CD14-positive monocyte (primary cell): Measurements from ENCODE around the gene CERS2. TPM values are rescaled to one million over a fixed set of nuclear protein-coding genes. Genes with fewer than 3 reads are reported as not detected.
A peak's percentile ranks its signal among the peaks of the same experiment; 100 is the strongest.

Experiments used
- DNase-seq, 3 donors: peaks; one replicate each; pipeline ENCODE4 v3.0.0-alpha.2; 2011 to 2022
- H2AFZ ChIP-seq: 2 replicates; pipeline ENCODE4 v1.6.0; 2012; ENCODE audit warnings: mild to moderate bottlenecking, low read depth, low read length, inconsistent platforms; ENCODE audit not compliant: insufficient read depth, poor library complexity, severe bottlenecking
- H3K27ac ChIP-seq, 2 donors: 1 replicate in 1 of 2; 2 replicates in 1 of 2; pipeline ENCODE4 v1.5.1; 2012 to 2013; ENCODE audit warnings: low read length in 2 of 2, control low read depth in 1 of 2, inconsistent platforms in 1 of 2, low read depth in 1 of 2, mild to moderate bottlenecking in 1 of 2
- H3K27me3 ChIP-seq, 2 donors: one replicate each; pipeline versions ENCODE4 v1.6.0 to v1.6.1; 2011 to 2013; ENCODE audit warnings: low read length in 2 of 2; ENCODE audit not compliant: control insufficient read depth in 2 of 2, insufficient read depth in 2 of 2
- H3K36me3 ChIP-seq, 2 donors: replicated peaks in 1 of 2; 1 replicate in 1 of 2; 2 replicates in 1 of 2; pipeline versions ENCODE4 v1.5.1 to v1.6.1; 2012 to 2013; ENCODE audit warnings: low read length in 2 of 2, control low read depth in 1 of 2, inconsistent platforms in 1 of 2, mild to moderate bottlenecking in 1 of 2; ENCODE audit not compliant: insufficient read depth in 2 of 2, control insufficient read depth in 1 of 2
- H3K4me1 ChIP-seq, 2 donors: 1 replicate in 1 of 2; 2 replicates in 1 of 2; pipeline versions ENCODE4 v1.5.1 to v1.6.1; 2012 to 2013; ENCODE audit warnings: low read length in 2 of 2, control low read depth in 1 of 2, inconsistent platforms in 1 of 2, mild to moderate bottlenecking in 1 of 2, moderate library complexity in 1 of 2; ENCODE audit not compliant: insufficient read depth in 2 of 2, control insufficient read depth in 1 of 2
- H3K4me2 ChIP-seq: replicated peaks from 2 replicates; pipeline ENCODE3; 2012; ENCODE audit warnings: low read length, moderate library complexity, mild to moderate bottlenecking; ENCODE audit not compliant: poor library complexity, severe bottlenecking; ENCODE audit errors: extremely low read depth
- H3K4me3 ChIP-seq, 3 experiments: fragments of 200-600 bp in 1 of 3; sonication (generic) in 1 of 3; replicated peaks in 1 of 3; 1 replicate in 2 of 3; 2 replicates in 1 of 3; pipeline ENCODE4 v1.5.1; 2011 to 2013; ENCODE audit warnings: low read length in 3 of 3, mild to moderate bottlenecking in 3 of 3, control low read depth in 2 of 3, low read depth in 2 of 3, inconsistent platforms in 1 of 3, moderate library complexity in 1 of 3
- H3K79me2 ChIP-seq: 2 replicates; pipeline ENCODE4 v1.6.0; 2012; ENCODE audit warnings: mild to moderate bottlenecking, control low read depth, inconsistent platforms, low read length, moderate library complexity; ENCODE audit not compliant: insufficient read depth
- H3K9ac ChIP-seq: 2 replicates; pipeline ENCODE4 v1.6.0; 2017; ENCODE audit warnings: low read length, mild to moderate bottlenecking; ENCODE audit not compliant: insufficient read depth, poor library complexity, severe bottlenecking
- H3K9me3 ChIP-seq, 2 donors: replicated peaks in 1 of 2; 1 replicate in 1 of 2; 2 replicates in 1 of 2; pipeline versions ENCODE4 v1.5.1 to v1.6.1; 2012 to 2013; ENCODE audit warnings: low read length in 2 of 2, control low read depth in 1 of 2; ENCODE audit not compliant: control insufficient read depth in 1 of 2, insufficient read depth in 1 of 2
- H4K20me1 ChIP-seq: 2 replicates; pipeline ENCODE4 v1.6.0; 2012; ENCODE audit warnings: mild to moderate bottlenecking, low read length, control low read depth, moderate library complexity; ENCODE audit not compliant: insufficient read depth
- H3K27ac Mint-ChIP-seq, 7 donors: one replicate each; pipeline ENCODE4 v1.8.0; 2020; ENCODE audit warnings: mild to moderate bottlenecking in 7 of 7, mixed read lengths in 7 of 7, moderate library complexity in 6 of 7, inconsistent platforms in 2 of 7
- H3K27me3 Mint-ChIP-seq, 3 donors: one replicate each; pipeline ENCODE4 v1.8.0; 2021 to 2022; ENCODE audit warnings: low read depth in 3 of 3, mild to moderate bottlenecking in 3 of 3, mixed read lengths in 3 of 3, moderate library complexity in 3 of 3, inconsistent platforms in 1 of 3
- H3K36me3 Mint-ChIP-seq, 2 donors: one replicate each; pipeline ENCODE4 v1.8.0; 2020; ENCODE audit warnings: mixed read lengths in 2 of 2, inconsistent platforms in 1 of 2, mild to moderate bottlenecking in 1 of 2
- H3K4me1 Mint-ChIP-seq: one replicate; pipeline ENCODE4 v1.8.0; 2020; ENCODE audit warnings: mild to moderate bottlenecking, mixed read lengths
- H3K4me3 Mint-ChIP-seq, 2 donors: one replicate each; pipeline ENCODE4 v1.8.0; 2020; ENCODE audit warnings: mild to moderate bottlenecking in 2 of 2, mixed read lengths in 2 of 2, moderate library complexity in 1 of 2
- H3K9me3 Mint-ChIP-seq, 7 donors: one replicate each; pipeline ENCODE4 v1.8.0; 2020 to 2022; ENCODE audit warnings: mixed read lengths in 7 of 7, mild to moderate bottlenecking in 6 of 7, moderate library complexity in 6 of 7, inconsistent platforms in 2 of 7
- CTCF ChIP-seq: fragments of 200-600 bp; IDR thresholded peaks from one replicate; pipeline ENCODE4 v1.8.0; 2022; ENCODE audit warnings: antibody characterized with exemption, mild to moderate bottlenecking
- WGBS: methylation state at CpG from one replicate; pipeline ENCODE4 v1.1.5; 2013; ENCODE audit warnings: missing lambda C conversion rate; ENCODE audit not compliant: insufficient coverage; 5-methylcytosine and 5-hydroxymethylcytosine counted together
- intact Hi-C, 2 donors: fragments of 100-400 bp; cut with micrococcal nuclease; formaldehyde crosslinking; loops; one replicate each; pipeline versions ENCODE4 v1.15.0 to v1.15.1; 2023
- polyA plus RNA-seq, 3 donors: library from polyadenylated mRNA; depleted of rRNA in 1 of 3; unstranded in 2 of 3; stranded (reverse) in 1 of 3; fragments of 300-500 nt in 2 of 3; fragments of >200 nt in 1 of 3; fragmentation: Illumina TruSeq in 2 of 3; gene quantifications; 1 replicate in 2 of 3; 2 replicates in 1 of 3; pipeline ENCODE4 v1.2.3, GENCODE V29; 2012 to 2021

Gene CERS2
- polyA plus RNA-seq, 3 donors: 152 to 224 (median 200) TPM

- no peak overlapping the region for H3K27ac ChIP-seq
- TF ChIP-seq CTCF: no peak
- H3K9me3 ChIP-seq: no peaks in the 10 kb centered on the region
- no peaks in the 10 kb centered on the region for H3K79me2 ChIP-seq
- H3K36me3 ChIP-seq: no peaks in the 10 kb centered on the region
- no CpG with 5 or more reads among the region's 7 CpGs for WGBS
- Mint-ChIP-seq H3K27ac (no peak overlapping the region), H3K4me3 (no peak overlapping the region), H3K27me3 (peaks cover 0 to 1% (median 0%) of the 10 kb centered on the region in 3 donors), H3K4me1 (no peaks in the 10 kb centered on the region), H3K36me3 (peaks cover 0 to 1% of the 10 kb centered on the region in 2 donors), H3K9me3 (no peaks in the 10 kb centered on the region)
- H3K4me2 ChIP-seq: no peak overlapping the region
- H3K4me3 ChIP-seq: no peak overlapping the region
- no peaks in the 10 kb centered on the region for H3K27me3 ChIP-seq
- no peak for DNase-seq
- intact Hi-C loops: no loop called here
- no peaks in the 10 kb centered on the region for H3K4me1 ChIP-seq
- no peak overlapping the region for H3K9ac ChIP-seq
- no peaks in the 10 kb centered on the region for H4K20me1 ChIP-seq
- no peak overlapping the region for H2AFZ ChIP-seq
These were observed 13.3 kb upstream of the CERS2 start for GRCh38 chr1:150987924-150988323.

DNA sequence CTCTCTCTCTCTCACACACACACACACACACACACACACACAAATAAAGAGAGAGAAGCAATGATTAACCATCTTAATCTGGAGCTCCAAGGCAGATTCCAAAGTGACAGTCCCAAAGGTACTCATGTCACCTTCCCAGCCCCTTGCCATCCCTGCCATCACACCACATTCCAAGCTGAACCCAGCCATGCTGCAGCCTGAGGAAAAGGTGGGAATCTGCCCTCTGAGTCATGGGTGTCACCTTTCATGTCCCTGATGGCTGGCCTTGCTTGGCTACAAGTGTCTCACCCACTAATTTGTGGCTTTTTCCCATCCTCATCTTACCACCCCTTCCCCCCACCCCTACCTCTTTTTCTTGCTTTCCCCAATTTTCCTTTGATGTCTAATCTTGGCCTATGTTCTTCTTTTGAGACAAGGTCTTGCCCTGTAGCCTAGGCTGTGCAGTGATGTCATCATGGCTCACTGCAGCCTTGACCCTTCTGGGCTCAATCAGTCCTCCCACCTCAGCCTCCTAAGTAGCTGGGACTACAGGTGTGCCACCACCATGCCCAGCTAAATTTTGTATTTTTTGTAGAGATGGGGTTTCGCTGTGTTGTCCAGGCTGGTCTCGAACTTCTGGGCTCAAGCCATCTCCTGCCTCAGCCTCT, 10.7 kb upstream of the CERS2 start:
- H3K9me3 Mint-ChIP-seq: no peaks in the 10 kb centered on the region
- DNase-seq: no peak
- no peaks in the 10 kb centered on the region for H3K27me3 ChIP-seq
- no peak overlapping the region for H3K4me2 ChIP-seq
- H3K27ac ChIP-seq: no peak overlapping the region
- H4K20me1 ChIP-seq: no peaks in the 10 kb centered on the region
- peaks cover 0 to 1% of the 10 kb centered on the region in 2 donors for H3K36me3 Mint-ChIP-seq
- H3K9me3 ChIP-seq: no peaks in the 10 kb centered on the region
- H3K4me1 Mint-ChIP-seq: no peaks in the 10 kb centered on the region
- H3K27ac Mint-ChIP-seq: peak overlapping the region in 1 of 7 donors; percentile 65
- no peak overlapping the region for H3K4me3 Mint-ChIP-seq
- H3K36me3 ChIP-seq: no peaks in the 10 kb centered on the region
- H3K79me2 ChIP-seq: no peaks in the 10 kb centered on the region
- peaks cover 0 to 1% (median 0%) of the 10 kb centered on the region in 3 donors for H3K27me3 Mint-ChIP-seq
- H2AFZ ChIP-seq: no peak overlapping the region
- 94% methylated on average over 2 of the region's 2 CpGs for WGBS
- H3K4me1 ChIP-seq: no peaks in the 10 kb centered on the region
- H3K4me3 ChIP-seq: no peak overlapping the region
- H3K9ac ChIP-seq: no peak overlapping the region
- TF ChIP-seq CTCF: no peak
- intact Hi-C loops: no loop called here
